CD4-positive, alpha-beta T cell treated with Interleukin-1 beta for 1 hour (primary cell): ENCODE data around the gene UBE2M.
"Not testable (repeated sequence)": the region's sequence is repeated elsewhere in the genome, so short reads cannot be mapped to it uniquely, and the experiment has no call there.

Experiments used
- DNase-seq, 2 donors: peaks; one replicate each; pipeline ENCODE4 v3.0.0-alpha.2; 2020 to 2022

UBE2M gene

GRCh38 chr19:58555369-58555885 is 3.0 kb downstream of the UBE2M start:
- DNase-seq = no peak

- DNase-seq = peak; percentile 98
Observed at GRCh38 chr19:58554494-58555368, 3.7 kb downstream of the UBE2M start, which contains the start of gene CHMP2A. Gene CHMP2A (minus strand): TSS chr19:58555105. CDS start chr19:58554212, 893 bp downstream.

- no peak for DNase-seq
Observed at GRCh38 chr19:58553799-58554493, 4.5 kb downstream of the UBE2M start.

GRCh38 chr19:58552655-58553054 is 5.8 kb downstream of the UBE2M start:
- DNase-seq = no peak

- no peak for DNase-seq
Observed at GRCh38 chr19:58551577-58552471, 6.6 kb downstream of the UBE2M start.

- DNase-seq = no peak
Observed at GRCh38 chr19:58551123-58551497, 7.3 kb downstream of the UBE2M start.

GRCh38 chr19:58550362-58551122 is 7.9 kb downstream of the UBE2M start:
- no peak for DNase-seq

GRCh38 chr19:58549664-58550361 is 8.6 kb downstream of the UBE2M start:
- DNase-seq = no peak

GRCh38 chr19:58548859-58549663 is 9.3 kb downstream of the UBE2M start:
- DNase-seq = no peak

- DNase-seq = no peak
Observed at GRCh38 chr19:58547323-58548312, 10.8 kb downstream of the UBE2M start.

- DNase-seq = no peak
Observed at GRCh38 chr19:58546019-58546530, 12.3 kb downstream of the UBE2M start.

- DNase-seq = no peak
Observed at GRCh38 chr19:58545286-58546018, 13.0 kb downstream of the UBE2M start.

GRCh38 chr19:58544591-58545285 is 13.7 kb downstream of the UBE2M start:
- peak; percentile 83 for DNase-seq

GRCh38 chr19:58543826-58544590 is 14.4 kb downstream of the UBE2M start, which contains the start of gene TRIM28:
Gene TRIM28 (plus strand): TSS chr19:58544064. CDS start chr19:58544758, 694 bp downstream.
- DNase-seq = peak; percentile 100

GRCh38 chr19:58542641-58543372 is 15.6 kb downstream of the UBE2M start:
- DNase-seq = not testable (repeated sequence)

- DNase-seq = not testable (repeated sequence)
Observed at GRCh38 chr19:58539169-58539559, 19.2 kb downstream of the UBE2M start.
